GM12878 (cell line): ENCODE measurements around the gene RIMBP2. TPM values are rescaled to one million over a fixed set of nuclear protein-coding genes. Genes with fewer than 3 reads are reported as not detected.

Experiments used
- ATAC-seq: fragments of 200-7000 bp; cut with Tn5 transposase; 3 replicates; pipeline ENCODE4 v1.9.1; 2020; ENCODE audit warnings: mild to moderate bottlenecking, moderate library complexity
- BruUV-seq: library from RNA; stranded (reverse); fragments of 400-500 nt; replicated peaks from 2 replicates; lab custom pipeline; 2021; lab: Mats Ljungman, UMichigan
- CTCF ChIA-PET: fragments of 300-600 bp; sonication (Branson Sonifier 250); formaldehyde crosslinking; extraction: SDS; loops from one replicate; lab custom pipeline; 2021; ENCODE audit warnings: inconsistent platforms; lab: Yijun Ruan, JAX
- POLR2A ChIA-PET: fragments of 350-600 bp; formaldehyde crosslinking; extraction: SDS; loops from one replicate; lab custom pipeline; 2021; ENCODE audit warnings: inconsistent platforms; lab: Charles Lee
- RAD21 ChIA-PET: fragments of 300-600 bp; sonication (Branson Sonifier 250); formaldehyde crosslinking; loops from one replicate; lab custom pipeline; 2023; ENCODE audit warnings: antibody characterized with exemption; ENCODE audit not compliant: unreplicated experiment; lab: Charles Lee
- SMC1A ChIA-PET: fragments of 300-600 bp; sonication (Branson Sonifier 250); formaldehyde crosslinking; loops from one replicate; lab custom pipeline; 2023; ENCODE audit not compliant: unreplicated experiment, uncharacterized antibody; lab: Charles Lee
- DNase-seq: peaks from one replicate; pipeline ENCODE4 v3.0.0-alpha.2; 2011; ENCODE audit warnings: low read depth, low spot score
- FAIRE-seq: peaks from 3 replicates; lab custom pipeline; 2011; peaks lifted over from hg19 to GRCh38; lab: Jason Lieb, UNC
- H2AFZ ChIP-seq: 2 replicates; pipeline ENCODE4 v1.6.0; 2011; ENCODE audit warnings: low read depth, low read length, control low read depth; ENCODE audit not compliant: control insufficient read depth
- H3K27ac ChIP-seq: 2 replicates; pipeline ENCODE4 v1.5.1; 2011; ENCODE audit warnings: control low read depth; ENCODE audit not compliant: control insufficient read depth, insufficient read depth
- H3K27me3 ChIP-seq, 2 experiments: replicated peaks in 1 of 2; 2 replicates each; pipeline versions ENCODE4 v1.6.0 to v1.6.1; 2011; ENCODE audit warnings: low read length in 1 of 2; ENCODE audit not compliant: control insufficient read depth in 2 of 2, insufficient read depth in 2 of 2
- H3K36me3 ChIP-seq, 2 experiments: 2 replicates each; pipeline ENCODE4 v1.5.1; 2011; ENCODE audit warnings: low read length in 1 of 2; ENCODE audit not compliant: control insufficient read depth in 2 of 2, insufficient read depth in 2 of 2
- H3K4me1 ChIP-seq: 2 replicates; pipeline ENCODE4 v1.6.1; 2011; ENCODE audit warnings: mild to moderate bottlenecking, low read length, moderate library complexity, mixed read lengths; ENCODE audit not compliant: control insufficient read depth, insufficient read depth
- H3K4me2 ChIP-seq: 2 replicates; pipeline ENCODE4 v1.6.0; 2011; ENCODE audit warnings: control low read depth; ENCODE audit not compliant: control insufficient read depth, insufficient read depth
- H3K4me3 ChIP-seq: fragments of 200-600 bp; sonication (generic); 2 replicates; pipeline ENCODE4 v1.5.1; 2016
- H3K79me2 ChIP-seq: 2 replicates; pipeline ENCODE4 v1.6.0; 2011; ENCODE audit warnings: low read length; ENCODE audit not compliant: control insufficient read depth, insufficient read depth
- H3K9ac ChIP-seq: 2 replicates; pipeline ENCODE4 v1.8.0; 2011; ENCODE audit warnings: low read length, control low read depth, mixed read lengths; ENCODE audit not compliant: control insufficient read depth, insufficient read depth
- H3K9me3 ChIP-seq: replicated peaks from 3 replicates; pipeline ENCODE4 v1.5.1; 2011; ENCODE audit warnings: mild to moderate bottlenecking, low read length; ENCODE audit not compliant: control insufficient read depth, insufficient read depth
- H4K20me1 ChIP-seq: 2 replicates; pipeline ENCODE4 v1.6.0; 2011; ENCODE audit not compliant: control insufficient read depth, insufficient read depth
- BACH1 ChIP-seq: fragments of 450-650 bp; IDR thresholded peaks from 2 replicates; pipeline ENCODE4 v1.6.1; 2017; ENCODE audit warnings: mild to moderate bottlenecking, borderline replicate concordance
- BCLAF1 ChIP-seq: fragments of 450-650 bp; IDR thresholded peaks from 2 replicates; pipeline ENCODE4 v1.6.1; 2017; ENCODE audit warnings: antibody characterized with exemption, mild to moderate bottlenecking, moderate library complexity
- BHLHE40 ChIP-seq, 2 experiments: fragments of 450-650 bp in 1 of 2; IDR thresholded peaks; 2 replicates each; pipeline ENCODE4 v1.6.1; 2011 to 2017; ENCODE audit warnings: low read depth in 2 of 2, borderline replicate concordance in 1 of 2, improper control_type of control experiment in 1 of 2, low read length in 1 of 2, mild to moderate bottlenecking in 1 of 2
- BMI1 ChIP-seq: fragments of 450-650 bp; IDR thresholded peaks from 2 replicates; pipeline ENCODE4 v1.6.1; 2016; ENCODE audit warnings: mild to moderate bottlenecking, moderate library complexity, borderline replicate concordance
- HDAC2 ChIP-seq: fragments of 200-600 bp; sonication (generic); IDR thresholded peaks from 2 replicates; pipeline ENCODE4 v1.6.1; 2017
- IRF3 ChIP-seq: fragments of 450-650 bp; IDR thresholded peaks from 2 replicates; pipeline ENCODE4 v1.6.1; 2014; ENCODE audit warnings: mild to moderate bottlenecking
- LARP7 ChIP-seq: fragments of 450-650 bp; IDR thresholded peaks from 2 replicates; pipeline ENCODE4 v1.6.1; 2017; ENCODE audit warnings: mild to moderate bottlenecking
- MXI1 ChIP-seq: fragments of 150-350 bp; IDR thresholded peaks from 2 replicates; pipeline ENCODE4 v1.6.1; 2011; ENCODE audit warnings: low read depth, mild to moderate bottlenecking, inconsistent platforms, low read length, improper control_type of control experiment
- NFXL1 ChIP-seq: fragments of 450-650 bp; IDR thresholded peaks from 2 replicates; pipeline ENCODE4 v1.6.1; 2017; ENCODE audit warnings: antibody characterized with exemption, mild to moderate bottlenecking, borderline replicate concordance
- NRF1 ChIP-seq: conservative IDR thresholded peaks from 2 replicates; pipeline ENCODE4 v1.6.1; 2011; ENCODE audit warnings: mild to moderate bottlenecking, low read depth, low read length, improper control_type of control experiment
- PAX5 ChIP-seq: IDR thresholded peaks from 2 replicates; pipeline ENCODE4 v1.6.1; 2011; ENCODE audit warnings: low read depth, low read length, borderline replicate concordance
- POLR2AphosphoS5 ChIP-seq: IDR thresholded peaks from 2 replicates; pipeline ENCODE4 v1.6.1; 2011; ENCODE audit warnings: mild to moderate bottlenecking, low read length, inconsistent platforms
- RELA ChIP-seq: fragments of 450-650 bp; IDR thresholded peaks from 2 replicates; pipeline ENCODE4 v1.8.0; 2014; ENCODE audit warnings: borderline replicate concordance; ENCODE audit not compliant: partially characterized antibody
- SP1 ChIP-seq: IDR thresholded peaks from one replicate; pipeline ENCODE4 v1.6.1; 2011; ENCODE audit warnings: low read depth, low read length
- WGBS: methylation state at CpG from one replicate; pipeline ENCODE4 v1.1.6; 2016; ENCODE audit warnings: low lambda C conversion rate; ENCODE audit not compliant: insufficient replicate concordance, insufficient coverage; ENCODE audit errors: missing lambda C conversion rate; 5-methylcytosine and 5-hydroxymethylcytosine counted together
- in situ Hi-C: fragments of 300-500 bp; cut with MboI; formaldehyde crosslinking; loops from 9 replicates; pipeline ENCODE4 v1.14.3; 2018; ENCODE audit warnings: mixed read lengths
- intact Hi-C: fragments of 100-400 bp; cut with micrococcal nuclease; formaldehyde crosslinking; loops from one replicate; pipeline ENCODE4 v1.14.2; 2022; ENCODE audit not compliant: unreplicated experiment
- polyA plus RNA-seq, 11 experiments: library from polyadenylated mRNA; depleted of rRNA in 4 of 11; unstranded in 6 of 11; stranded (reverse) in 5 of 11; fragments of >200 nt; fragmentation: Nextera tagmentation in 4 of 11; fragmentation: Illumina TruSeq in 1 of 11; extraction: Ambion mirVana in 4 of 11; extraction: Trizol in 1 of 11; gene quantifications; 1 replicate in 1 of 11; 2 replicates in 10 of 11; pipeline versions ENCODE4 v1.2.1 to v1.2.3, GENCODE V29; 2011 to 2016; ENCODE audit warnings: inconsistent platforms in 2 of 11, missing spikeins in 2 of 11, low read depth in 1 of 11
- total RNA-seq, 4 experiments: library from RNA; depleted of rRNA in 3 of 4; stranded (reverse); fragments of >200 nt in 3 of 4; fragmentation: Illumina TruSeq in 1 of 4; extraction: Trizol in 1 of 4; gene quantifications; 2 replicates each; pipeline versions ENCODE4 v1.2.1 to v1.2.3, GENCODE V29; 2013 to 2021

RIMBP2 gene
- total and polyA plus RNA-seq, 10 of the 15 experiments (the other 5 are each of a cell fraction or from before 2014, with no cell fraction given), result 0.04 to 2.9 (median 0.07) TPM; not detected in 1

GRCh38 chr12:130423991-130424857 lies 291.9 kb downstream of the RIMBP2 start:
- intact Hi-C loops (no loop called here), in situ Hi-C loops (no loop called here)
- Histone ChIP-seq H3K4me2 (no peak overlapping the region), H3K9ac (no peak overlapping the region), H3K27me3 (no peaks in the 10 kb centered on the region), H3K36me3 (no peaks in the 10 kb centered on the region), H4K20me1 (no peaks in the 10 kb centered on the region), H3K9me3 (no peaks in the 10 kb centered on the region; the same call in 2 of the 3 replicates), H3K27ac (no peak overlapping the region), H3K4me3 (no peak overlapping the region), H3K79me2 (no peaks in the 10 kb centered on the region), H2AFZ (no peak overlapping the region), H3K4me1 (no peaks in the 10 kb centered on the region)
- no peak for ATAC-seq
- DNase-seq, result no peak
- no TSS peak for BruUV-seq
- TF ChIP-seq HDAC2 (no peak), BMI1 (no peak), SP1 (no peak), MXI1 (no peak)
- ChIA-PET POLR2A (no interaction called here), CTCF (no interaction called here), RAD21 (no interaction called here), SMC1A (no interaction called here)
- 54% methylated on average over 46 of the region's 51 CpGs for WGBS
- FAIRE-seq, result no peak

- BruUV-seq, result no TSS peak
- CTCF ChIA-PET, result interaction anchor here (1.0 kb wide), 1 partner anchor 185 kb away, joined by 3 read pairs; no protein-coding TSS in a partner anchor
- WGBS, result 64% methylated on average over 11 of the region's 11 CpGs
- FAIRE-seq (no peak), ATAC-seq (no peak), DNase-seq (no peak)
- SMC1A ChIA-PET, result no interaction called here
- no peaks in the 10 kb centered on the region for H3K4me1 ChIP-seq
- in situ Hi-C loops (no loop called here), intact Hi-C loops (no loop called here)
- POLR2A ChIA-PET, result no interaction called here
- no peak overlapping the region for H3K4me3 ChIP-seq
- H3K27me3 ChIP-seq, result no peaks in the 10 kb centered on the region
- no peak overlapping the region for H3K9ac ChIP-seq
- no peaks in the 10 kb centered on the region for H3K36me3 ChIP-seq
- no peak overlapping the region for H3K27ac ChIP-seq
- no peak overlapping the region for H2AFZ ChIP-seq
- no peaks in the 10 kb centered on the region for H4K20me1 ChIP-seq
- H3K9me3 ChIP-seq, result no peaks in the 10 kb centered on the region; the same call in 2 of the 3 replicates
- RAD21 ChIA-PET, result no interaction called here
- H3K79me2 ChIP-seq, result no peaks in the 10 kb centered on the region
- H3K4me2 ChIP-seq, result no peak overlapping the region
- TF ChIP-seq PAX5 (no peak), BACH1 (no peak), RELA (no peak), LARP7 (no peak), BHLHE40 (IDR thresholded peaks at IDR 0.05; ENCODE audit: borderline replicate concordance in 1 of 2, low read depth in 2 of 2, low read length in 1 of 2) (no peak), POLR2AphosphoS5 (no peak), IRF3 (no peak), BCLAF1 (no peak), NFXL1 (no peak), NRF1 (no peak)
Measured at GRCh38 chr12:130423136-130423535, 293.0 kb downstream of the RIMBP2 start.
